H1 (cell line): ENCODE results near the gene ARHGAP1. TPM values are rescaled to one million over a fixed set of nuclear protein-coding genes. Genes with fewer than 3 reads are reported as not detected.

Source experiments
- CTCF ChIA-PET: fragments of 300-600 bp; sonication (Branson Sonifier 250); formaldehyde crosslinking; loops from one replicate; lab custom pipeline; 2021; ENCODE audit not compliant: partially characterized antibody; lab: Charles Lee
- POLR2A ChIA-PET: fragments of 300-600 bp; sonication (Branson Sonifier 250); formaldehyde crosslinking; loops from one replicate; lab custom pipeline; 2021; ENCODE audit warnings: inconsistent platforms; ENCODE audit not compliant: partially characterized antibody; lab: Charles Lee
- DNase-seq, 2 experiments: peaks; one replicate each; pipeline versions ENCODE4 v3.0.0 to v3.0.0-alpha.2; 2010 to 2022; ENCODE audit warnings: low spot score in 2 of 2, low read depth in 1 of 2, mixed read lengths in 1 of 2
- FAIRE-seq: peaks from 2 replicates; lab custom pipeline; 2011; peaks lifted over from hg19 to GRCh38; lab: Jason Lieb, UNC
- H2AFZ ChIP-seq: 2 replicates; pipeline ENCODE4 v1.8.1; 2012; ENCODE audit warnings: low read length, inconsistent platforms
- H2AK5ac ChIP-seq: 2 replicates; pipeline ENCODE4 v1.6.1; 2013; ENCODE audit warnings: low read depth, low read length
- H2BK120ac ChIP-seq: replicated peaks from 2 replicates; pipeline ENCODE3; 2013; ENCODE audit warnings: low read depth, low read length, inconsistent platforms
- H2BK12ac ChIP-seq: 2 replicates; pipeline ENCODE4 v1.6.1; 2013; ENCODE audit warnings: low read depth, low read length
- H2BK15ac ChIP-seq: 2 replicates; pipeline ENCODE4 v1.6.1; 2013; ENCODE audit warnings: low read length
- H2BK20ac ChIP-seq: 2 replicates; pipeline ENCODE4 v1.6.1; 2013; ENCODE audit warnings: low read length
- H2BK5ac ChIP-seq: 2 replicates; pipeline ENCODE4 v1.6.1; 2013; ENCODE audit warnings: low read depth, low read length
- H3K14ac ChIP-seq: 2 replicates; pipeline ENCODE4 v1.6.1; 2013; ENCODE audit warnings: inconsistent platforms; ENCODE audit not compliant: insufficient read length
- H3K18ac ChIP-seq: 2 replicates; pipeline ENCODE4 v1.6.1; 2013; ENCODE audit warnings: low read length; ENCODE audit errors: extremely low read depth
- H3K23ac ChIP-seq: 2 replicates; pipeline ENCODE4 v1.6.1; 2013; ENCODE audit warnings: inconsistent platforms; ENCODE audit not compliant: insufficient read length
- H3K23me2 ChIP-seq: 2 replicates; pipeline ENCODE4 v1.6.1; 2013; ENCODE audit warnings: low read depth, low read length
- H3K27ac ChIP-seq: 2 replicates; pipeline ENCODE4 v1.6.1; 2011; ENCODE audit warnings: low read depth, low read length, inconsistent platforms
- H3K27me3 ChIP-seq, 4 experiments: replicated peaks in 1 of 4; 1 replicate in 1 of 4; 2 replicates in 3 of 4; pipeline versions ENCODE4 v1.6.1 to v1.8.1; 2011 to 2013; ENCODE audit warnings: low read length in 3 of 4, mild to moderate bottlenecking in 3 of 4, inconsistent platforms in 2 of 4, mixed read lengths in 2 of 4, moderate library complexity in 1 of 4; ENCODE audit not compliant: control insufficient read depth in 3 of 4, insufficient read depth in 3 of 4; ENCODE audit errors: extremely low read depth in 1 of 4
- H3K36me3 ChIP-seq, 4 experiments: 2 replicates each; pipeline versions ENCODE4 v1.6.1 to v1.8.1; 2011 to 2013; ENCODE audit warnings: mild to moderate bottlenecking in 4 of 4, low read length in 3 of 4, moderate library complexity in 2 of 4, control low read depth in 1 of 4, inconsistent platforms in 1 of 4; ENCODE audit not compliant: insufficient read depth in 4 of 4, control insufficient read depth in 2 of 4
- H3K4ac ChIP-seq: replicated peaks from 2 replicates; pipeline ENCODE3; 2013; ENCODE audit warnings: low read length, low read depth, mixed read lengths, inconsistent platforms; ENCODE audit not compliant: insufficient read length
- H3K4me1 ChIP-seq, 4 experiments: replicated peaks in 1 of 4; 1 replicate in 1 of 4; 2 replicates in 3 of 4; pipeline versions ENCODE4 v1.6.1 to v1.8.1; 2011 to 2013; ENCODE audit warnings: low read length in 3 of 4, inconsistent platforms in 2 of 4, mixed read lengths in 1 of 4; ENCODE audit not compliant: insufficient read depth in 4 of 4, control insufficient read depth in 3 of 4
- H3K4me2 ChIP-seq, 2 experiments: 2 replicates each; pipeline versions ENCODE4 v1.6.1 to v1.8.1; 2011 to 2013; ENCODE audit warnings: low read depth in 2 of 2, low read length in 2 of 2, control low read depth in 1 of 2, inconsistent platforms in 1 of 2, mild to moderate bottlenecking in 1 of 2; ENCODE audit not compliant: insufficient read depth in 1 of 2
- H3K4me3 ChIP-seq, 4 experiments: fragments of 200-600, 300-600 bp in 1 of 4; sonication (generic), shearing (Covaris generic), sonication (Bioruptor Twin) in 1 of 4; 2 replicates each; pipeline versions ENCODE4 v1.5.1 to v1.8.1; 2011 to 2016; ENCODE audit warnings: low read length in 4 of 4, low read depth in 3 of 4, control low read depth in 2 of 4, inconsistent platforms in 2 of 4, mild to moderate bottlenecking in 2 of 4, mixed read lengths in 1 of 4, moderate library complexity in 1 of 4; ENCODE audit not compliant: insufficient read depth in 2 of 4; ENCODE audit errors: extremely low read depth in 1 of 4
- H3K56ac ChIP-seq: replicated peaks from 2 replicates; pipeline ENCODE3; 2013; ENCODE audit warnings: low read depth, mild to moderate bottlenecking, mixed read lengths, low read length, inconsistent platforms; ENCODE audit not compliant: insufficient read length
- H3K79me1 ChIP-seq: 2 replicates; pipeline ENCODE4 v1.6.1; 2013; ENCODE audit warnings: low read depth, low read length, control low read depth
- H3K79me2 ChIP-seq, 2 experiments: 2 replicates each; pipeline versions ENCODE4 v1.6.1 to v1.8.1; 2012 to 2013; ENCODE audit warnings: low read length in 2 of 2, mild to moderate bottlenecking in 2 of 2, inconsistent platforms in 1 of 2; ENCODE audit not compliant: insufficient read depth in 2 of 2, control insufficient read depth in 1 of 2
- H3K9ac ChIP-seq, 4 experiments: replicated peaks in 1 of 4; 1 replicate in 1 of 4; 2 replicates in 3 of 4; pipeline versions ENCODE4 v1.6.1 to v1.8.1; 2011 to 2013; ENCODE audit warnings: low read depth in 3 of 4, low read length in 3 of 4, control low read depth in 2 of 4, mild to moderate bottlenecking in 2 of 4, moderate library complexity in 2 of 4, inconsistent platforms in 1 of 4; ENCODE audit errors: extremely low read depth in 1 of 4
- H3K9me3 ChIP-seq, 2 experiments: 2 replicates each; pipeline versions ENCODE4 v1.6.1 to v1.8.1; 2012 to 2013; ENCODE audit warnings: mild to moderate bottlenecking in 2 of 2, moderate library complexity in 2 of 2, control low read depth in 1 of 2, inconsistent platforms in 1 of 2, low read depth in 1 of 2, low read length in 1 of 2, mixed read lengths in 1 of 2; ENCODE audit not compliant: insufficient read depth in 2 of 2
- H4K20me1 ChIP-seq, 2 experiments: replicated peaks in 1 of 2; 2 replicates each; pipeline versions ENCODE3 to v1.8.1; 2011 to 2013; ENCODE audit warnings: inconsistent platforms in 2 of 2, low read length in 2 of 2, mild to moderate bottlenecking in 1 of 2; ENCODE audit not compliant: insufficient read depth in 2 of 2, control insufficient read depth in 1 of 2
- H4K5ac ChIP-seq: 2 replicates; pipeline ENCODE4 v1.6.1; 2013; ENCODE audit warnings: low read length, low read depth, mixed read lengths, inconsistent platforms; ENCODE audit not compliant: insufficient read length
- H4K8ac ChIP-seq: 2 replicates; pipeline ENCODE4 v1.8.0; 2013; ENCODE audit warnings: mild to moderate bottlenecking, moderate library complexity, low read length, inconsistent platforms; ENCODE audit not compliant: insufficient read depth; ENCODE audit errors: extremely low read depth
- H4K91ac ChIP-seq: replicated peaks from 2 replicates; pipeline ENCODE3; 2013; ENCODE audit warnings: low read length, mixed read lengths, inconsistent platforms; ENCODE audit not compliant: insufficient read length
- KDM4A ChIP-seq: IDR thresholded peaks from one replicate; pipeline ENCODE4 v1.7.1; 2012; ENCODE audit warnings: low read depth, mild to moderate bottlenecking, moderate library complexity, low read length, inconsistent platforms; ENCODE audit not compliant: severe bottlenecking
- WGBS, 2 experiments: shearing (Covaris generic) in 1 of 2; methylation state at CpG; one replicate each; pipeline versions ENCODE4 v1.1.6 to v1.1.7; 2013 to 2015; ENCODE audit warnings: low lambda C conversion rate in 2 of 2, mixed read lengths in 2 of 2, inconsistent platforms in 1 of 2, low coverage in 1 of 2, missing lambda C conversion rate in 1 of 2; ENCODE audit not compliant: insufficient replicate concordance in 2 of 2, insufficient coverage in 1 of 2, insufficient read length in 1 of 2; ENCODE audit errors: extremely low coverage in 1 of 2, missing lambda C conversion rate in 1 of 2; 5-methylcytosine and 5-hydroxymethylcytosine counted together
- polyA plus RNA-seq, 7 experiments: library from polyadenylated mRNA; depleted of rRNA in 3 of 7; stranded (reverse) in 5 of 7; unstranded in 2 of 7; fragments of >200 nt in 5 of 7; fragments of 200-250 nt in 2 of 7; gene quantifications; 1 replicate in 5 of 7; 2 replicates in 1 of 7; 4 replicates in 1 of 7; pipeline versions ENCODE4 v1.2.1 to v1.2.3, GENCODE V29; 2011 to 2013; ENCODE audit warnings: missing spikeins in 2 of 7, mixed read lengths in 2 of 7
- total RNA-seq: library from RNA; stranded (reverse); fragmentation: NEBNext Ultra II Directional; extraction: Animal tissue kit (Norgen Biotek cat#: 25700); gene quantifications from 2 replicates; pipeline ENCODE4 v1.2.1, GENCODE V29; 2021

The ARHGAP1 gene
- total and polyA plus RNA-seq, 2 of the 8 experiments (the other 6 are each of a cell fraction or from before 2014, with no cell fraction given) = 28.6 to 58.8 TPM

- H3K4me2 ChIP-seq = no peak overlapping the region
- H3K79me1 ChIP-seq = no peaks in the 10 kb centered on the region; the same call in 1 of the 2 replicates
- DNase-seq = no peak
- no peak overlapping the region for H2BK12ac ChIP-seq
- H3K56ac ChIP-seq = no peak overlapping the region
- H2AFZ ChIP-seq = no peak overlapping the region
- H4K5ac ChIP-seq = no peak overlapping the region
- H2AK5ac ChIP-seq = no peak overlapping the region
- H2BK120ac ChIP-seq = no peak overlapping the region
- 93% methylated on average over 7 of the region's 7 CpGs; no CpG with 5 or more reads in 1 of the 2 experiments for WGBS, 2 experiments
- POLR2A ChIA-PET = interaction anchor here (0.9 to 3.1 kb wide), 2 partner anchors 14 to 18 kb away, joined by 3 to 21 read pairs; partner anchors contain the start of gene F2
- no peaks in the 10 kb centered on the region; the same call in 1 of the 2 replicates for H3K23me2 ChIP-seq
- H3K36me3 ChIP-seq = peaks cover 18 to 41% (median 33%) of the 10 kb centered on the region in 4 experiments
- no peak overlapping the region for H3K23ac ChIP-seq
- H4K91ac ChIP-seq = no peak overlapping the region
- no peaks in the 10 kb centered on the region; a peak in 1 of 7 replicates for H3K4me1 ChIP-seq
- H3K4ac ChIP-seq = no peak overlapping the region
- H3K18ac ChIP-seq = no peak overlapping the region
- peaks cover 2 to 5% of the 10 kb centered on the region in 2 experiments for H4K20me1 ChIP-seq
- H3K27me3 ChIP-seq = no peaks in the 10 kb centered on the region
- no peak for TF ChIP-seq KDM4A
- H3K9me3 ChIP-seq = no peaks in the 10 kb centered on the region
- H3K79me2 ChIP-seq = peaks cover 0 to 4% of the 10 kb centered on the region in 2 experiments; a peak in 2 of 4 replicates
- H4K8ac ChIP-seq = no peak overlapping the region
- no peak overlapping the region for H2BK5ac ChIP-seq
- H3K27ac ChIP-seq = no peak overlapping the region
- no peak overlapping the region for H2BK15ac ChIP-seq
- no peak overlapping the region for H2BK20ac ChIP-seq
- no peak overlapping the region for H3K4me3 ChIP-seq
- H3K14ac ChIP-seq = no peak overlapping the region
- H3K9ac ChIP-seq = no peak overlapping the region
- no peak for FAIRE-seq
- CTCF ChIA-PET = interaction anchor here (1.2 to 1.7 kb wide), 4 partner anchors 10 to 37 kb away, joined by 3 to 6 read pairs (median 4); no protein-coding TSS in a partner anchor
These were observed 6.5 kb upstream of the ARHGAP1 start for GRCh38 chr11:46706886-46707285.
